Transverse colon (tissue), 4 donors: ENCODE data around the gene CDKL5.

Source experiments
- CTCF ChIP-seq, 5 experiments: fragments of 200-600 bp in 3 of 5; fragments of 450-650 bp in 2 of 5; sonication (generic) in 3 of 5; IDR thresholded peaks; 1 replicate in 2 of 5; 2 replicates in 3 of 5; pipeline ENCODE4 v1.5.1; 2016 to 2017; ENCODE audit warnings: antibody characterized with exemption in 5 of 5, inconsistent platforms in 3 of 5, mild to moderate bottlenecking in 2 of 5, moderate library complexity in 1 of 5
- EP300 ChIP-seq: sonication (generic); formaldehyde crosslinking; IDR thresholded peaks from one replicate; pipeline ENCODE4 v1.6.1; 2017; ENCODE audit warnings: antibody characterized with exemption, low read depth
- POLR2A ChIP-seq: fragments of 450-650 bp; IDR thresholded peaks from one replicate; pipeline ENCODE4 v1.6.1; 2016; ENCODE audit warnings: antibody characterized with exemption, mild to moderate bottlenecking, moderate library complexity
- POLR2AphosphoS5 ChIP-seq, 3 donors: sonication (generic); formaldehyde crosslinking; IDR thresholded peaks; one replicate each; pipeline ENCODE4 v1.6.1; 2016; ENCODE audit warnings: antibody characterized with exemption in 3 of 3

DNA sequence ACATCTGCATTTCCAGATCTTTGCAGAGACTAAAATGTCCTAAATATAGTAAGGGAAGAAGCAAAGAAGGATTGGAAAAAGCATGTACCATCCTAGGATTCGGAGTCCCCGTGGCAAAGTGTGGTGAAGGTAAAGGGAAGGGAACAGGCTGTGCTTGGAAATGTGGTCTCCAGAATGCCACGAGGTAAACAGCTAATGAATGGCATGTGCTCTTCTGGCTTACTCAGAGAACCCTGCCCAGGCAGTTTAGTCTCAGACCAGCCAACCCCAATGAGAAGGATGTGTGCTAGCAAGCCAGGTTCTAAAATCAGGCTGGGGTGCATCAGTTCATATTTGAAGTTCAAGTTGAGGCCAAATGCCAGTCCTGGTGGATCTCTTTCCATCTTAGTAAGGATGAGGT is 133.4 kb downstream of the CDKL5 start:
- no peak for TF ChIP-seq POLR2AphosphoS5 (IDR thresholded peaks at IDR 0.05)
- no peak for TF ChIP-seq CTCF (IDR thresholded peaks at IDR 0.05)
- TF ChIP-seq EP300: no peak
- TF ChIP-seq POLR2A: no peak
